ENCODE data around the gene UVRAG. TPM values are rescaled to one million over a fixed set of nuclear protein-coding genes. Genes with fewer than 3 reads are reported as not detected.

UVRAG gene
- total RNA-seq, 1 donor from 2014 or later = 8.8 TPM

GRCh38 chr11:76131142-76131541 is 316.1 kb downstream of the UVRAG start:
- no peak for ATAC-seq
- DNase-seq (ENCODE audit: low spot score) = no peak

- ATAC-seq = no peak
These were observed 316.9 kb downstream of the UVRAG start for GRCh38 chr11:76131671-76132631.

GRCh38 chr11:76134239-76134638 is 319.2 kb downstream of the UVRAG start:
- ATAC-seq = no peak
- DNase-seq (ENCODE audit: low spot score) = no peak

More at GRCh38 chr11:76131671-76132631, 316.9 kb downstream of the UVRAG start:
- DNase-seq (ENCODE audit: low spot score) = no peak

GRCh38 chr11:76135491-76135890 is 320.5 kb downstream of the UVRAG start:
- DNase-seq (ENCODE audit: low spot score) (no peak), ATAC-seq (no peak)

- peak; percentile 36 for ATAC-seq
These were observed 324.3 kb downstream of the UVRAG start for GRCh38 chr11:76139314-76139713.

GRCh38 chr11:76140912-76141574 is 326.0 kb downstream of the UVRAG start:
- no peak for ATAC-seq
- no peak for DNase-seq (ENCODE audit: low spot score)

More at GRCh38 chr11:76139314-76139713, 324.3 kb downstream of the UVRAG start:
- DNase-seq (ENCODE audit: low spot score) = no peak

- no peak for ATAC-seq
- no peak for DNase-seq (ENCODE audit: low spot score)
These were observed 327.0 kb downstream of the UVRAG start for GRCh38 chr11:76141901-76142588.

- DNase-seq (ENCODE audit: low spot score) (no peak), ATAC-seq (no peak)
These were observed 328.3 kb downstream of the UVRAG start for GRCh38 chr11:76143274-76143673.

- no peak for DNase-seq (ENCODE audit: low spot score)
- peak; percentile 34 for ATAC-seq
These were observed 332.2 kb downstream of the UVRAG start for GRCh38 chr11:76147106-76147740.

- ATAC-seq = peak; percentile 8
- no peak for DNase-seq (ENCODE audit: low spot score)
These were observed 333.2 kb downstream of the UVRAG start for GRCh38 chr11:76148231-76148630.

- DNase-seq (ENCODE audit: low spot score) (no peak), ATAC-seq (no peak)
These were observed 334.1 kb downstream of the UVRAG start for GRCh38 chr11:76148941-76149613.

- DNase-seq (ENCODE audit: low spot score) = no peak
- ATAC-seq = no peak
These were observed 334.7 kb downstream of the UVRAG start for GRCh38 chr11:76149713-76150112.

- ATAC-seq (no peak), DNase-seq (ENCODE audit: low spot score) (no peak)
These were observed 335.1 kb downstream of the UVRAG start for GRCh38 chr11:76150141-76150540.

GRCh38 chr11:76151556-76152085 is 336.6 kb downstream of the UVRAG start:
- DNase-seq (ENCODE audit: low spot score) (no peak), ATAC-seq (no peak)

- DNase-seq (ENCODE audit: low spot score) = peak; percentile 87
- peak; percentile 97 for ATAC-seq
These were observed 337.2 kb downstream of the UVRAG start for GRCh38 chr11:76152086-76152681.

- no peak for ATAC-seq
- no peak for DNase-seq (ENCODE audit: low spot score)
These were observed 337.9 kb downstream of the UVRAG start for GRCh38 chr11:76152741-76153570.

- ATAC-seq = no peak
- DNase-seq (ENCODE audit: low spot score) = no peak
These were observed 338.5 kb downstream of the UVRAG start for GRCh38 chr11:76153571-76153923.

- DNase-seq (ENCODE audit: low spot score) (no peak), ATAC-seq (no peak)
These were observed 340.7 kb downstream of the UVRAG start for GRCh38 chr11:76155500-76156227.

Measured in left lobe of liver (tissue), 2 donors.